HG03064 (cell line): ENCODE results near the gene DCC.

ENCODE experiments used
- ATAC-seq: cut with Tn5 transposase; IDR thresholded peaks from one replicate; pipeline ENCODE4 v1.9.1; 2021; ENCODE audit warnings: low read depth; ENCODE audit not compliant: unreplicated experiment

The DCC gene

DNA sequence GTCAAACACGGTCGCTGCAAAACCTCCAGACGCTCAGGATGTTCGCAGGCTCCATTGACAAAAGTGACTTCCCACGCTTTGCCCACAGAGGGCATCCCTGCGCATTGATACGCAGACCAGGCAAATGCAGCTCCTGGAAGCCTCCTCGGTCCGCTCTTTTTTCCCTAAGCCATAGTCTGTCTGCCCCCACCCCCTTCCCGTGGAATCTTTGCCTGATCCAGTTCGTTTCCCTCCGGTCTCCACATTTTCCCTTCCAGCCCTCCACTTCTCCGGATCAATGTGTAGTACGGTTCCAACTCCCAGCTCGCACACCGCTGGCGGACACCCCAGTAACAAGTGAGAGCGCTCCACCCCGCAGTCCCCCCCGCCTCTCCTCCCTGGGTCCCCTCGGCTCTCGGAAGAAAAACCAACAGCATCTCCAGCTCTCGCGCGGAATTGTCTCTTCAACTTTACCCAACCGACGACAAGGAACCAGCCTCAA lies at the start of gene DCC:
DCC (plus strand) TSS at position 307 of the 481 bp plus-strand sequence. CDS start 591 bp downstream, outside the sequence.
- no peak for ATAC-seq

DNA sequence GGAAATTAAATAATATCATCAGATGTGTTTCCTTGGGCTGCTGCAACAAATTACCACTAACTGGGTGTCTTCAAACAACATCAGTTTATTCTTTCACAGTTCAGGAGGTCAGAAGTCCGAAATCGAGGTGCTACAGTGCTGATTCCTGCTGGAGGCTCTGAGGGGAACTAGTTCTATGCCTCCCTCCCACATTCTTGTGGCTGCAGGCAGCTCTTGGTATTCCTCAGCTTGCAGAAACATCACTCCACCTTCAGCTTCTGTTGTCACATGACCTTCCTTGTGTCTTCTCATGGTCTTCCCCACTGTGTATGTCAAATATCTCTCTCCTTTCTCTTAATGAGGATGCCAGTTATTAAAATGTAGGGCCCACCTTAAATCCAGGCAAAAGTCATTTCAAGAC lies 29.3 kb upstream of the DCC start:
- no peak for ATAC-seq

DNA sequence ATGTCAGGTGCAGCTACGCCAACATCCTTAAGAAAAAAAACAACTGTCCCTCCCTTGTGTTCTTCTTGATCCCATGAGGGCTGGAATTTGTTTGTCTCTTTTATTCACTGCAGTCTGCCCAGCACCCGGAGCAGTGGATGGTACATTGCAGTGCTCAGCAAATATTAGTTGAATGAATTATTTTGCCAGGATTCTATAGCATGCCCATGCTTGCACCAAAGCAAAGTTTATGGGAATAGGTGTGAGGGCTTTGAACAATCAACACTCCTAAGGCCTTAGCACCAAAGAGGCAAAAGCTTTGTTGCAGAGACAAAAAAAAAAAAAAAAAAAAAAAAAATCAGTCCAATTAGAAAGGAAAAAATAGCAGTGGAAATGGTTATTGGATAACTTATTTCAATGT lies 28.7 kb upstream of the DCC start:
- ATAC-seq = no peak

- ATAC-seq = no peak
These were observed 27.7 kb upstream of the DCC start for GRCh38 chr18:52312346-52312745.

- ATAC-seq = no peak
These were observed 26.8 kb upstream of the DCC start for GRCh38 chr18:52313213-52313612.

DNA sequence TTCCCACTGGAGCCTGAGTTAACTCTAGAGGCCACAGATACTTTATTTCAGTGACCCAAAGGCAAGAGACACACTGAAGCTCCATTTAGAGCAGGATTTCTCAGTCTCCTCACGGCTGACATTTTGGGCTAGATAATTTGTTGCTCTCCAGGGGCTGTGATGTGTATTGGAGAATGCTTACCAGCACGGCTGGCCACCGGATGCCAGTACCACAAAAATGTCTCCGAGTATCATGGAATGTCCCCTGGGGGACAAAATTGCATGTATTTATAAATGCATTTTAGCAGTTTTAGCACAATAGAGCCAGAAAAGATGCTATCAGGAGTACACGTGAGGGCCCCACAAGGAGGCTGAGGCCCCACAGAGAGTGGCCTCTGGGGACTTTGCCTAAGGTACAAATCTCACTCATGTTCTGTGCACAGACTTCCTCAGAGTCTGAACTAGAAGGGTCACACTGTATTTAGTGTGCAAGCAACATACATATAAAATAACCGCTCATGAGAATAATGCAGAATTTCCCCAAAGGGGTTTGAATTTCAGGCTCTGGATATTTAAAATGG lies 20.5 kb upstream of the DCC start:
- ATAC-seq = no peak

GRCh38 chr18:52322307-52322706 lies 17.7 kb upstream of the DCC start:
- no peak for ATAC-seq

DNA sequence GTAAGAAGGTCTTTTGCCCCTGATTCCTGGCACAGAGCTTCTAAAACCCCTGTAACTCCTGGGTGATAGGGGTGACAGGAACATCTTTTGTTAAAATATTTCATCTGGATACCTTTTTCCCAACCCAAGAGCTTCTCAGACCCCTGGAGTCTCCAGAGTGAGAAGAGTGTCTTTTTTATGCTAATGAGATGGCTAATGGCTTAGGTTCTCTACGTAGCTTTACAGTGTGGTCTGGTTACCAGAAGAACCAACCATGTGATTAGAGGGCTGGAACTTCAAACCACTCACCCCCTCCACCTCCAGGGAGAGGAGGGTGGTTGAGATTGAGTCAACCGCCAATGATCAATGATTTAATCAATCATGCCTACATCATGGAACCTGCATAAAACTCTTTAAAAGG lies 16.2 kb upstream of the DCC start:
- ATAC-seq = no peak

GRCh38 chr18:52325997-52326396 lies 14.0 kb upstream of the DCC start:
- ATAC-seq = no peak

- ATAC-seq = no peak
These were observed 6.1 kb upstream of the DCC start for GRCh38 chr18:52333860-52334259.

- ATAC-seq = no peak
These were observed 5.7 kb upstream of the DCC start for GRCh38 chr18:52334307-52334706.

- no peak for ATAC-seq
These were observed 5.1 kb upstream of the DCC start for GRCh38 chr18:52334896-52335295.

DNA sequence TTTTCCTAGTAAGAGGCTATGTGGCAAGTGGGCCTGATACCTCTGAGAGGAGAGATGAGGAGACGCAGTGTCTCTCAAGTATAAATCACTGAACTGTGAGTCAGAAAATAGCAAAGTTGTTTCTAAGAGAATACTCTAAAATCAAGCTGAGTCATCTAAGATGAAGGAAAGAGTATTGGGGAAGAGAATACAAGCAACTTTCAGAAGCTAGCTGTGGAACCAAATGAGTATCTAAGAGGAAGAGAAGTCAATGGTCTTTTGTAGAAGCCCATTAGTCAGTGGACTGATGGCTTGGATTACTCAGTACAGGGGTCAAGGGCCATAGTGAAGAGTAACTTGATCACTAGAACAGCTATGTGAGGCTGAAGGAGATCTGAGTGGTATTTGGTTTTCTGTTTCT lies 2.7 kb upstream of the DCC start:
- no peak for ATAC-seq

DNA sequence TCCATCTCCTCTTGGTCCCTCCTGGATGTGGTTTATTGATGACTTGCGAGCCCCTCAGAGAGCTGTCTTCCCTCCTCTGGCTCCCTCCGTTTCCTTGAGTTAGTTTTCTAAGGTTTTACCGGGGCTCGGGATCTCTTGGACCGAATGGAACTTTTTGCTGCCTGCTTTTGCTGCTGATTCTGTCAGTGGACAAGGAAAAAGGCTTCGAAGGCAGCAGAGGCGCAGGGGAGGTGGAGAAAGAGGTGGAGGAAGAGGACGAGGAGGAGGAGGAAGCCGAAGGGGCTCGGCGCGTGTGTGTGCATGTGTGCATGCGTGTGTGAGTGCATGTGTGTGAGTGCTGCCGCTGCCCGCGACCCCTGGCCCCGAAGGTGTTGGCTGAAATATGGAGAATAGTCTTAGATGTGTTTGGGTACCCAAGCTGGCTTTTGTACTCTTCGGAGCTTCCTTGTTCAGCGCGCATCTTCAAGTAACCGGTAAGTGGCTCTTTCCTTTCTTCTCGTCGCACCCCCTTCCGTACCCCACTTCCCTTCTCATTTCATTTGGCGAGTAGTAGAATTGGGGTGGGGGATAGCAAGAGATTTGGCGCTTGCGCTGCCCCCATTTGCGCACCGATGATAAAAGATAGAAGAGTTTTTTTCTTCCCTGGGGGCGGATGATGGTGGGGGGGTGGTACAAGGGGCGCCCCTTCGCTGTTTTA lies 557 bp downstream of the DCC start:
- no peak for ATAC-seq

GRCh38 chr18:52341103-52341432 lies 1.1 kb downstream of the DCC start:
- no peak for ATAC-seq

GRCh38 chr18:52341608-52342381 lies 1.8 kb downstream of the DCC start:
- no peak for ATAC-seq

DNA sequence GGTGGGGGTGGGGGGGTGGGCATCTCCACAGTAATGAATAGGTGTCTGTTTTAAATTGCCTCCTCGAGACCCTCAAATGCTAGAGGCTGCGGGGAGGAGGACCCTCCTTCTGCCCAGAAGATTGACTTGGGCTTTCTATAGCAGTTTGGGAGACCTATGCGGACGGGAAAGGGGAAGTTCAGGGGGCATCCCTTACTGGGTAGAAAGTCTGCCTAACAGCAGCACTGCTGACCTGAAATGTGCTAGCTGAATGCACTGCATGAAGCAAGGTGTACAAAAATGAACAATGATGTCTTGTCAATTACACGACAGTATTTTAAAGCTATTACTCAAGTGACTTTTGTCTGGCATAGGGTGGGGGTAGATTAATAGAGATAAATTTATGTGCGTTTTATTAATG lies 2.5 kb downstream of the DCC start:
- ATAC-seq = no peak

- no peak for ATAC-seq
These were observed 3.1 kb downstream of the DCC start for GRCh38 chr18:52343138-52343537.

- ATAC-seq = no peak
These were observed 3.8 kb downstream of the DCC start for GRCh38 chr18:52343731-52344340.

- no peak for ATAC-seq
These were observed 4.9 kb downstream of the DCC start for GRCh38 chr18:52344881-52345280.

- ATAC-seq = no peak
These were observed 5.4 kb downstream of the DCC start for GRCh38 chr18:52345428-52345827.
